Common myeloid progenitor, CD34-positive (primary cell): ENCODE data around the gene APOE.
"Not testable (repeated sequence)": the region's sequence is repeated elsewhere in the genome, so short reads cannot be mapped to it uniquely, and the experiment has no call there.

Experiments
- CTCF ChIA-PET: fragments of 350-600 bp; sonication (Branson Sonifier 250); formaldehyde crosslinking; loops from one replicate; lab custom pipeline; 2021; ENCODE audit warnings: antibody characterized with exemption; lab: Charles Lee
- POLR2A ChIA-PET: fragments of 350-600 bp; sonication (Branson Sonifier 250); formaldehyde crosslinking; loops from one replicate; lab custom pipeline; 2021; ENCODE audit warnings: antibody characterized with exemption; lab: Charles Lee
- DNase-seq, 3 donors: peaks; one replicate each; pipeline versions ENCODE4 v3.0.0 to v3.0.0-alpha.2; 2013
- H3K27ac ChIP-seq, 2 experiments: 1 replicate in 1 of 2; 2 replicates in 1 of 2; pipeline ENCODE4 v1.7.0; 2013; ENCODE audit warnings: inconsistent platforms in 2 of 2, low read length in 2 of 2, mild to moderate bottlenecking in 2 of 2, low read depth in 1 of 2, moderate library complexity in 1 of 2; ENCODE audit not compliant: severe bottlenecking in 2 of 2, insufficient read depth in 1 of 2, poor library complexity in 1 of 2
- H3K27me3 ChIP-seq, 5 experiments: replicated peaks in 2 of 5; 1 replicate in 3 of 5; 2 replicates in 2 of 5; pipeline versions ENCODE4 v1.6.1 to v1.7.0; 2013; ENCODE audit warnings: low read length in 4 of 5, mild to moderate bottlenecking in 2 of 5, moderate library complexity in 2 of 5, inconsistent platforms in 1 of 5; ENCODE audit not compliant: insufficient read depth in 5 of 5, control insufficient read depth in 4 of 5
- H3K36me3 ChIP-seq, 4 experiments: 1 replicate in 2 of 4; 2 replicates in 2 of 4; pipeline versions ENCODE4 v1.6.1 to v1.7.0; 2013; ENCODE audit warnings: low read length in 3 of 4, control low read depth in 1 of 4, mild to moderate bottlenecking in 1 of 4; ENCODE audit not compliant: control insufficient read depth in 4 of 4, insufficient read depth in 4 of 4
- H3K4me1 ChIP-seq, 4 experiments: 1 replicate in 3 of 4; 2 replicates in 1 of 4; pipeline versions ENCODE4 v1.6.1 to v1.7.1; 2013; ENCODE audit warnings: low read length in 3 of 4, mild to moderate bottlenecking in 3 of 4, control low read depth in 1 of 4, inconsistent platforms in 1 of 4, moderate library complexity in 1 of 4; ENCODE audit not compliant: control insufficient read depth in 4 of 4, insufficient read depth in 4 of 4; ENCODE audit errors: control extremely low read depth in 1 of 4
- H3K4me3 ChIP-seq, 7 experiments: 1 replicate in 4 of 7; 2 replicates in 3 of 7; pipeline versions ENCODE4 v1.5.1 to v1.7.0; 2013; ENCODE audit warnings: mild to moderate bottlenecking in 7 of 7, low read length in 6 of 7, moderate library complexity in 6 of 7, inconsistent platforms in 2 of 7, low read depth in 2 of 7, control low read depth in 1 of 7; ENCODE audit not compliant: insufficient read depth in 4 of 7, control insufficient read depth in 1 of 7; ENCODE audit errors: extremely low read depth in 1 of 7
- H3K9me3 ChIP-seq, 5 experiments: 1 replicate in 4 of 5; 2 replicates in 1 of 5; pipeline versions ENCODE4 v1.6.1 to v1.7.1; 2013; ENCODE audit warnings: low read length in 4 of 5, mild to moderate bottlenecking in 2 of 5, inconsistent platforms in 1 of 5, low read depth in 1 of 5, moderate library complexity in 1 of 5; ENCODE audit not compliant: control insufficient read depth in 4 of 5, insufficient read depth in 2 of 5; ENCODE audit errors: control extremely low read depth in 1 of 5
- WGBS: methylation state at CpG from one replicate; pipeline ENCODE4 v1.1.5; 2013; ENCODE audit not compliant: insufficient coverage; 5-methylcytosine and 5-hydroxymethylcytosine counted together

APOE gene

DNA sequence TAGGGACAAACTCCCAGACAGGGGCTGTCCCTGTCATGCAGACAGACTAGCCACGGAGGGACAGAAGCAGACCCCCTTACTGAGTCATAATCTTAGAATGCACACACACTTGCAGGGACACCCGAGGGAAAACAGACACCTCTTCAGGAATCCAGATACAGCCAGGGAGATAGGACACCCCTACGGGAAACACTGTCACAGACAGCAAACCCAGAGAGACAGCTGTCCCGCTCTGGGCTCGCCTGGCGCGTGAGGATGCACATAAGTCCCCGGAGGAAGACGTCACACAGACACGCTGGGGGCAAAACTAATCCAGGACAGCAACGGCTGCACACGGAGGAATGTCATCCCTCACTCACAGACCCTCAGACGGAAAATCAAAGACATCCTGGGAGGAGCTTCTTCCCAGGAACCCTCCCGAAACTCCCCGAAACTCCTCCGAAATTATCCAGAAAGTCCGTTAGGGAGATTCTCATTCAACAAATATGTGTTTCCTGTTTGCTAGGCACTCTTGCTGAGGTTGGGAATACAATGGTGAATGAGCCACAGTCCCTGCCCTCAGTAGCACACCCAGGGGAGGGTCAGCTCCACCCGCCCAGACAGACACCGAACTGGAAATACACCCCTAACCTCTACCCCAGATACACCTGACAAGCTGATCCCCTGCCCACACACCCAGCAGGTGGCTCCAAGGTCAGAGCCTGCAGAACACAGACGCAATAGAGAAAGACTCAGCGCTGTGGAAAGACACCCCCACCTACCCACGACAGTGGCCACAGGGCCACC lies 29.7 kb upstream of the APOE start:
- Histone ChIP-seq H3K27me3 (no peaks in the 10 kb centered on the region), H3K27ac (no peak overlapping the region), H3K4me3 (no peak overlapping the region), H3K9me3 (no peaks in the 10 kb centered on the region), H3K36me3 (peaks cover 2 to 61% (median 49%) of the 10 kb centered on the region in 4 experiments), H3K4me1 (peaks cover 5 to 19% (median 17%) of the 10 kb centered on the region in 4 experiments)
- no peak for DNase-seq
- POLR2A ChIA-PET = interaction anchor here (1.2 kb wide), 1 partner anchor 19 kb away, joined by 3 read pairs; no protein-coding TSS in a partner anchor
- CTCF ChIA-PET = interaction anchor here (0.6 kb wide), 1 partner anchor 341 kb away, joined by 3 read pairs; no protein-coding TSS in a partner anchor
- 93% methylated on average over 19 of the region's 22 CpGs for WGBS

- 43% methylated on average over 2 of the region's 5 CpGs for WGBS
- DNase-seq = peak in 2 of 3 donors; percentile 61 to 73
- H3K9me3 ChIP-seq = no peaks in the 10 kb centered on the region
- H3K27me3 ChIP-seq = no peaks in the 10 kb centered on the region
- H3K4me3 ChIP-seq = peak overlapping the region in 1 of 7 experiments; percentile 8
- ChIA-PET POLR2A (interaction anchor here (0.7 to 1.2 kb wide), 3 partner anchors 20 to 192 kb away, joined by 3 read pairs; no protein-coding TSS in a partner anchor), CTCF (interaction anchor here (0.6 to 0.7 kb wide), 2 partner anchors 10 to 342 kb away, joined by 3 read pairs; no protein-coding TSS in a partner anchor)
- H3K36me3 ChIP-seq = peaks cover 2 to 56% (median 47%) of the 10 kb centered on the region in 4 experiments
- peaks cover 5 to 19% (median 17%) of the 10 kb centered on the region in 4 experiments for H3K4me1 ChIP-seq
- peak overlapping the region in 1 of 2 experiments; percentile 38 for H3K27ac ChIP-seq
Observed at GRCh38 chr19:44876930-44877535, 28.6 kb upstream of the APOE start.

GRCh38 chr19:44878120-44878865 lies 27.3 kb upstream of the APOE start:
- Histone ChIP-seq H3K4me1 (peaks cover 5 to 19% (median 17%) of the 10 kb centered on the region in 4 experiments), H3K36me3 (peaks cover 0 to 46% (median 40%) of the 10 kb centered on the region in 4 experiments), H3K27me3 (no peaks in the 10 kb centered on the region), H3K4me3 (no peak overlapping the region), H3K9me3 (no peaks in the 10 kb centered on the region), H3K27ac (no peak overlapping the region)
- ChIA-PET CTCF (no interaction called here), POLR2A (no interaction called here)
- 95% methylated on average over 18 of the region's 26 CpGs for WGBS
- no peak for DNase-seq

- CTCF ChIA-PET = no interaction called here
- Histone ChIP-seq H3K27ac (no peak overlapping the region), H3K4me3 (no peak overlapping the region), H3K4me1 (peaks cover 5 to 19% (median 17%) of the 10 kb centered on the region in 4 experiments), H3K27me3 (no peaks in the 10 kb centered on the region), H3K9me3 (no peaks in the 10 kb centered on the region), H3K36me3 (peaks cover 4 to 36% (median 34%) of the 10 kb centered on the region in 4 experiments)
- no peak for DNase-seq
- WGBS = 94% methylated on average over 11 of the region's 18 CpGs
- POLR2A ChIA-PET = no interaction called here
Observed at GRCh38 chr19:44879309-44880065, 26.1 kb upstream of the APOE start.

GRCh38 chr19:44882063-44882462 lies 23.5 kb upstream of the APOE start:
- no peak for DNase-seq
- Histone ChIP-seq H3K36me3 (peaks cover 6 to 25% (median 20%) of the 10 kb centered on the region in 4 experiments), H3K4me3 (no peak overlapping the region), H3K4me1 (peaks cover 1 to 12% (median 7%) of the 10 kb centered on the region in 4 experiments), H3K27ac (no peak overlapping the region), H3K27me3 (no peaks in the 10 kb centered on the region), H3K9me3 (no peaks in the 10 kb centered on the region)
- CTCF ChIA-PET = interaction anchor here (0.6 to 1.6 kb wide), 2 partner anchors 23 to 349 kb away, joined by 3 to 5 read pairs; no protein-coding TSS in a partner anchor
- POLR2A ChIA-PET = no interaction called here
- WGBS = 98% methylated on average over 15 of the region's 15 CpGs

DNA sequence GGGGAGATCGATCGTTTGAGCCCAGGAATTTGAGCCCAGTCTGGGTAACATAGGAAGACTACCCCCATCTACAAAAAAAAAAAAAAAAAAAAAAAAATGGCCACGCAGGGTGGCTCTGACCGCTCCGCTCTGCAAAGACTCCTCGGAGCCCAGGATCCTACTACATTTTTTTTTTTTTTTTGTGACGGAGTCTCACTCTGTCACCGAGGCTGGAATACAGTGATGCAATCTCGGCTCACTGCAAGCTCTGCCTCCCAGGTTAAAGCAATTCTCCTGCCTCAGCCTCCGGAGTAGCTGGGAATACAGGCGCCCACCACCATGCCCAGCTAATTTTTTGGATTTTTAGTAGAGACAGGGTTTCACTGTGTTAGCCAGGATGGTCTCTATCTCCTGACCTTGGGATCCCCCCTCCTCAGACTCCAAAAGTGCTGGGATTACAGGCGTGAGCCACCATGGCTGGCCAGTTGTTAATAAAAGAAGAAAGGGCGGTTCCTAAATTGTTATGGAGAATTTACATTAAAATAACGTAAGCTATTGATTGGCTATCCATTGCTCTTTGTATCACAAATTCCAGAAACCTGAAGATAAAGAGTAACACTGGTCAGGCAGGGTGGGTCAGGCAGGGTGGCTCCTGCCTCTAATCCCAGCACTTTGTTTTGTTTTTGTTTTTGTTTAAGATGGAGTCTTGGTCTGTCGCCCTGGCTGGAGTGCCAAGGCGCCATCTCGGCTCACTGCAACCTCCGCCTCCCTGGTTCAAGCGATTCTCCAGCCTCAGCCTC lies 22.8 kb upstream of the APOE start:
- H3K4me3 ChIP-seq, DNase-seq, POLR2A ChIA-PET, H3K27me3 ChIP-seq, H3K4me1 ChIP-seq, H3K9me3 ChIP-seq, H3K27ac ChIP-seq: not testable (repeated sequence)
- CTCF ChIA-PET = interaction anchor here (0.6 to 1.6 kb wide), 4 partner anchors 15 to 349 kb away, joined by 3 to 5 read pairs (median 3); no protein-coding TSS in a partner anchor
- WGBS = 92% methylated on average over 13 of the region's 19 CpGs
- peaks cover 6 to 29% (median 21%) of the 10 kb centered on the region in 4 experiments for H3K36me3 ChIP-seq
